IPS-NIHi11 (cell line): ENCODE results near the gene MYRF.

Source experiments
- DNase-seq: peaks from one replicate; pipeline ENCODE4 v3.0.0; 2012; ENCODE audit warnings: mixed read lengths, low spot score

Gene MYRF

DNA sequence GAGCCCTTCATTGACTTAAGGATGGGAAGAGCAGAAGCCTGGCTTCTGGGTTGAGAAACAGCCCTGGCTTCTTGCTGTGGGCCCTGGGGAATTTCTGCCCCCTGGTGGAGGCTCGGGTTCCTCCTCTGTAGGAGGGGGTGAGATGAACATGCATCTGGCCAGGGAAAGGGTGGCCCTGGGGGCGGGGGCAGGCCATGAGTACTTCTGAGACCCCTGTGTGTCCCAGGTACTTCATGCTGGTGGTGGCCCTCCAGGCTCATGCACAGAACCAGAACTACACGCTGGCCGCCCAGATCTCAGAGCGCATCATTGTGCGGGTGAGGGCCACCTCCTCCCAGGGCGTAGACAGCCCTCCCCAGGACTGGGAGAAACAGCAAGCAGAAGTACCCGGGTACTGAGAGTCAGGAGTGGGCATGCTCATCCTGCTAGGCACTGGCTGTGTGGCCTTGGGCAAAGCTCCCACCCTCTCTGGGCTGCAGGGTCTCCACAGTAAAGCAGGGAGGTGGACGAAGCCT is 24.2 kb downstream of the MYRF start:
- peak; percentile 89 for DNase-seq

DNA sequence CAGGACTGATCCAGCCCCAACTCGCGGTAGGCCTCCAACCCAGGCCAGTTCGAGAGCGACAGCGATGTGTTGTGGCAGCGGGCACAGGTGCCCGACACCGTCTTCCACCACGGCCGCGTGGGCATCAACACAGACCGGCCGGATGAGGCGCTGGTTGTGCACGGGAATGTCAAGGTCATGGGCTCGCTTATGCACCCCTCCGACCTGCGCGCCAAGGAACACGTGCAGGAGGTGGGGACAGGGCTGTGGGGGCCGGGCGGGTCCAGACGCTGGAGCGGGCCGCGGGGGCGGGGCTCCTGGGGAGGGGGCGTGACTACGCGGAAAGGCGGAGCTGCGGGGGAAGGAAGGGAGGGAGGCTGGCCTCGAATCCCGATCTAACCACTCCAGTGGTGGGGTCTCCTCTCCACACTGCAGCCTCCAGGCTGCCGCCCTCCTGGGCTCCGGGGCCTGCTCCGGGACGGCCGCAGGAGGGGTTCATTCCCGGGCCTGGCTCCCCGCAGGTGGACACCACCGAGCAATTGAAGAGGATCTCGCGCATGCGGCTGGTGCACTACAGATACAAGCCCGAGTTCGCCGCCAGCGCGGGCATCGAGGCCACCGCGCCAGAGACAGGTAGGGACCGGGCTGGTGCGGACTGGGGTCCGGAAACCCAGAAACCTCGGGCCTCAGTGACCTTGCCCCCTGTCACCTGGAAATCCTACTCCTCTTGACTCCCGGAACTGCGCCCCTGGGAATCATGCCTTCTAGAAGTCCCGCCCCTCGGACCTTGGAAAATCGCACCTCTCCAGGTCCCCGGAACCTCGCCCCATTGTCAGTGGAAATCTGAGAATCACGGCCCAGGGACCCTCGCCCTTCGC is 25.0 kb downstream of the MYRF start:
- DNase-seq: peak; percentile 89

GRCh38 chr11:61778357-61778886 is 26.0 kb downstream of the MYRF start:
- no peak for DNase-seq

GRCh38 chr11:61778920-61779650 is 26.6 kb downstream of the MYRF start:
- no peak for DNase-seq

DNA sequence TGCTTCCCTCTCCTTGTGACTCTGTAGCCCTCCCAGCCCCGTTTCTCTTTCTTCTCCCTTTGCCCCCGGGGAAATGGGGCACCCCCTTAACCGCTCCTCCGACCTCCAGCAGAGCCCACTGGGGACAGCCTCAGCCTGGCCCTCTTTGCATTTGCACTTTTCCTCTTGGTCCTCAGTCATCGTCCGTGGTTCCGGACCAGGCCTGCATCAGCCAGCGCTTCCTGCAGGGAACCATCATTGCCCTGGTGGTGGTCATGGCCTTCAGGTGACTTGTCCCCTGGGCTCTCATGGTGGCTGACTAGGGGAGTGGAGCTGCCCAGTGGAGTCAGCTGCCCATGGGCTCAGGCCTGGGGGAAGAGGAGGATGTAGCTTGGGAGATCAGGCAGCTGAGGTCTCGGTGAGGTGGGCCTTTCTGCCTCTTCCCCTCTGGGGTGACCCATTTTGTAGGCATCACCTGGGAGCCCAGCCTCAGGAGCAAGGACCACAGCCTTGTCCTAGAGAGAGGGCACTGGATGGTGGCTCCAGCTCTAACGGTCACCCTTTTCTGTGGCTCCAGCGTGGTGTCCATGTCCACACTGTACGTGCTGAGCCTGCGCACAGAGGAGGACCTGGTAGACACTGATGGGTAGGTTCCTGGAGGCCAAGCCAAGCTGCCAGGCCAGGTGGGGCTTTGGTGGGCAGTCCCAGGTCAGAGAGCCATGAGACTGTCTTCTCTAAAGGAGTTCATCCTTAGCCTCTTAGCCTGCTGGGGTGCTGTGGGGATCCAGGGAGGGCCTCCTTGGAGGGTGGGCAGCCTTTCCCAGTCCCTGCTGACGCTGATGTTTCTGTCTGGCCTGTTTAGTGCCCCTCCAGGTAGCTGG is 27.5 kb downstream of the MYRF start:
- DNase-seq: no peak

DNA sequence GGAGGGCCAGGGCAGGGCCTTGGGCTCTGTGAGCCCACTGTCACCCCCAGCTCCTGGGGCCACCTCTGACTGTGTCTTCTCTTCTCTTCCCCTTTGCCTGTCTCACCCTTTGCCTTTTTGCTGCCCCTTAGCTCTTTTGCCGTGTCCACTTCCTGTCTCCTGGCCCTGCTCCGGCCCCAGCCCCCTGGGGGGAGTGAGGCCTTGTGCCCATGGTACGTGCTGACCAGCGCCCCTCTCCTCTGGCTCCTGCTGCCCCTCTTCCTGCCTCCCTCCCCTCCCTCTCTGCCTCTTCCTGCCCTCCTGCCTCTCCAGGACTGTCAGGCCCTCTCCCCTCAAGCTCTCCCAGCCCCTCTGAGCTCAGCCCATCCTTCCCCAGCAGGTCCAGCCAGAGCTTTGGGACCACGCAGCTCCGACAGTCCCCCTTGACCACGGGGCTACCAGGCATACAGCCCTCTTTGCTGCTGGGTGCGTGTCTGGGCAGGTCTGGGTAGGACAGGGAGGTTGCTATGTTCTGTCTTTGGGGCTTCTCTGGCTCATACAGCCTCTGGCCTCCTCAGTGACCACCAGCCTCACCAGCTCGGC is 28.2 kb downstream of the MYRF start:
- DNase-seq: no peak

DNA sequence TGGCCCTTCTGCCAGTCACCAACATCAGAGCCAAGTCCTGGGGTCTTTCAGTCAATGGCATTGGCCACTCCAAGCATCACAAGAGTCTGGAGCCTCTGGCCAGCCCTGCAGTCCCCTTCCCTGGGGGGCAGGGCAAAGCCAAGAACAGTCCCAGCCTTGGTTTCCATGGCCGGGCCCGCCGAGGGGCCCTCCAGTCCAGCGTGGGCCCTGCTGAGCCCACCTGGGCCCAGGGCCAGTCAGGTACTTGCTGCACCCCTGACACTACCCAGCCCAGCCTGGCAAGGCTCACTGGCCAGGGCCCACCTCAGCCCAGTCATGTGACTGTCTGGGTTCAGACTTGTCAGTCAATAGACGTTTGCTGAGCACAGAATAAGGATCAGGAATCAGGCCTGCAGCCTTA is 29.1 kb downstream of the MYRF start:
- DNase-seq: no peak

DNA sequence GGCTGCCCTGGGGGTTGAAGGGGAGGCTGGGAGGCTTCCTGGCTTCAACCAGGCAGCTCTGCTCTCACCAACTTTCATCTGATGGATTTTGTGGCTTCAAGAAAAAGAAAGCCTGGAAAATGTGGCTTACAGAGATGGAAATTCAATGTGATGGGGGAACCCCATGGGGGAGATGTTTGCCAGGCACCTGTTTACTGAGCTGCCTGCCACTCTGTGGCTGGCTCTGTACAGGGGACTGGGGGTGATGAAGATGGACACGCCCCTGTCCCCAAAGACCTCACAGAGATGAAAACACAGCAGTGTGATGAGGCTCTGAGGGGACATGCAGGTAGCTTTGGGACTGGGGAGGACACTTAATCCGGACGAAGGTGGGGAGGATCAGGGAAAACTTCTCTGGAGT is 29.9 kb downstream of the MYRF start:
- DNase-seq: no peak

DNA sequence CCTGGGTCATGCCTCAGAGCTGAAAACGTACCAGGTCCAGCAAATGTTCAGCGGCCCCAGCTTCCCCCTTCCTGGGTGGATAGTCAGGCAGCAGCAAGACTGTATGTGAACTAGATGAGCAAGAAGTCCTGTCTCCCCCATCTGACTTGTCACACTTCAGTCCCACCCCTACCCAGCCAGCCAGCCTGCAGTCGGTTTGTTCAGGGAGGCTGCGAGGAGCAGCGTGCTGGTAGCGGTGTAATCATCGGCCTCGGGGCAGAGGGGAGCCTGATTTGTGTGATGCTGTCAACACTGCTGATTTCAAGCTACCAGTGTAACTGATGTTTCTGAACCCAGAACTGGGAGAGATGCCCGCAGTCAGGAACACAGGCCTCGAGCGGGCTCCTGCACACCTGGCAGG is 30.4 kb downstream of the MYRF start:
- DNase-seq: no peak

GRCh38 chr11:61783717-61784505 is 31.5 kb downstream of the MYRF start:
- DNase-seq: no peak

GRCh38 chr11:61784506-61784805 is 32.0 kb downstream of the MYRF start:
- DNase-seq: no peak

DNA sequence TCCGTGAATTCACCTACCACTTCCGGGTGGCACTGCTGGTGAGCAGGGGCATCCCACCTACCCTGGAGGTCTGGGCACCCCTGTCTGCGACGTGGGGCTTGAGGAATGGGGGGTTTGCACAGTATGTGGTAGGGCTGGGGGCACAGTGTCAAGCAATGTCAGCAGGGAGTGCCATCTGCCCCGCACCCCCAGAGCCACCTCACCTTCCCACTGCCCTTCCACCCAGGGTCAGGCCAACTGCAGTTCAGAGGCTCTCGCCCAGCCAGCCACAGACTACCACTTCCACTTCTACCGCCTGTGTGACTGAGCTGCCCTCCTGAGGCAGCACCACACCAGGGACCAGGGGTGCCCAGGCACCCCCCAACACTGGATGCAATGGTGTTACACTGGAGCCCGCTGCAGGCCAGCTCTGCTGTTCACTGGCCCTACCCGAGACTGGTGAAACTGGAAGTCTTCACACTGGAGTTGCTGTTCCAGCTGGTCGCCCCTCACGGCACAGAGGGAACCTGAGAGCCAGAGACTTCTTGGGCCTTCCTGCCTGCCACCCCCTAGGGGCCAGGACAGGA is 33.5 kb downstream of the MYRF start:
- DNase-seq: no peak

DNA sequence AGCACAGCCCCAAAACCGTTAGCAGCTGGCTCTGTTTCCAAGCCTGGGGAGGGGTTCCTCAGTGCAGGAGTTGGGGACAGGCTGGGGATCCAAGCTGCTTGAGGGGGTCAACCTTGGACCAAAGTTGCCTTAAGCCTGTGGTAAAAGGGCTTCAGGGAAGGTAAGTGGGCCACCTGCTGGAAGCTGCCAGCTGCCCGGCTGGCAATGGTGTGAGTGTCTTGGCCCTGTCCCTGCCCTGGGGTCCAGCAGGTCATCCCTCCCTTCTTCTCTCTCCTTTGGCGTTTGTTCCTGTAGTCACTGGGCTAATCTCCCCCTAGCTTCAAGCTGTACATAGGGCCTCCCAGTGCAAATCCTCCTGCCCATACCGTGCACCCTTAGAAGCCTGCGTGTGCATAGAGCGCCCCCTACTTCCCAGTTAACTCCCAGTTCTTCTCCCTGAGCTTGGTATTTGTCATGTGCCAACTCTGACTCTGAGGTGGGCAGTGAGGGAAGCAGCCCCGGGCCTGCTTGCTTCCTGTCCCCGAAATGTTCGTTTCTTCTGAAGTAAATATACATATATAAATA is 35.6 kb downstream of the MYRF start:
- peak; percentile 72 for DNase-seq

GRCh38 chr11:61791737-61792309 is 39.4 kb downstream of the MYRF start:
- peak; percentile 68 for DNase-seq

DNA sequence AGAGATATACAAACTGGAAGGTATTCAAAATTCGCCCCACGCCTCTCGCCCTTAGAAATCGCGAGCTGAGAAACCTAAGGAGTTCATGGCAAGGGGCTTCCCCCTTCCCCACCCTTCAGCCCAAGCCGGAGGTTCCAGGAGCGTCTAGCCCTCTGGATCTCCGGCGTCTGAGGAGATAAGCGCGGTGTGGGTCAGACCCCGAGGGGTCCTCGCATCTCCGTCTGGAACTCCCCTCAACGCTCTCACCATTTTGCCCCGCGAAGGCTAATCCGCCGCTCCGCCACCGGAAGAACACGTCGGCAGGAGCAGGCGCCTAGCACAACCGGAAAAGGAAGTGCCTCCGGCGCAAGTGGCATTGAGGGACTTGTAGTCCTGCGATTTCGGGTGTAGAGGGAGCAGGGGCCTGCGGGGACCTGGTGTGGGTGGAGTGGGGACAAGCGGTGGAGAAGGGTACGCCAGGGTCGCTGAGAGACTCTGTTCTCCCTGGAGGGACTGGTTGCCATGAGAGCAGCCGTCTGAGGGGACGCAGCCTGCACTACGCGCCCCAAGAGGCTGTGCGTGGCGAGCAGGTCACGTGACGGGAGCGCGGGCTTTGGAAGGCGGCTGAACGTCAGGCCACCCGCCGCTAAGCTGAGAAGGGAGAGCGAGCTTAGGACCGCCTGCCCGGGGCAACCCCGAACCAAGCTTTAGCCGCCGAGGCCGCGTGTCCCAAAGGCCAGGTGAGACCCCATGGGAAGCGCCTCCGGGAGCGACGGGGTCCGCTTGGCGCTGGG is 40.1 kb downstream of the MYRF start, which contains the start of the genes FEN1 and TMEM258:
Gene FEN1 (plus strand): TSS at position 602 of the 773 bp plus-strand sequence. CDS start 2,451 bp downstream, outside the sequence.
Gene TMEM258 (minus strand): TSS at position 290 of the 773 bp plus-strand sequence. CDS start 41 bp downstream, at position 249.
- DNase-seq: peak; percentile 91

- no peak for DNase-seq
These were observed 40.8 kb downstream of the MYRF start for GRCh38 chr11:61793083-61793828.

DNA sequence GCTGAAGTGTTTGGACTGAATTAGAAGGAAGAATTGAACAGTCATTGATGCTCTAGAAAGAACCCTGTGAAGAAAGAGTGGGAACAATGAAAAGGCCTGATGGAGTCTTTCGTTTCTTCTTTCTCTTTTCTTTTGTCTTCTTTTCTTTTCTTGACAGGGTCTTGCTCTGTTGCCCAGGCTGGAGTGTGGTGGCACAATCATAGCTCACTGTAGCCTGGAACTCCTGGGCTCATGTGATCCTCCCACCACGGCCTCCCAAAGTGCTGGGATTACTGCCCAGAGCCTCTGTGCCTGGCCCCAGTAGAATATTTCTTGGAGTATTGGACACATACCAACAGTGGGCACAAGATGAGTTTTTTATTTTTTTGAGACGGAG is 41.4 kb downstream of the MYRF start:
- no peak for DNase-seq

- DNase-seq: no peak
These were observed 42.1 kb downstream of the MYRF start for GRCh38 chr11:61794579-61794978.
